ENCODE data around the gene DAP3. TPM values are rescaled to one million over a fixed set of nuclear protein-coding genes. Genes with fewer than 3 reads are reported as not detected.
"Not testable (repeated sequence)": the region's sequence is repeated elsewhere in the genome, so short reads cannot be mapped to it uniquely, and the experiment has no call there.

DAP3 gene
- total RNA-seq: 183 and 196 TPM in 2 replicates

GRCh38 chr1:155689081-155689607 is at the start of gene DAP3:
TSS of gene DAP3 (plus strand) at chr1:155689091. CDS start at chr1:155709780, 20,689 bp downstream.
- H3K27me3 Mint-ChIP-seq (ENCODE audit: insufficient read depth); H3K9me3 Mint-ChIP-seq; DNase-seq (ENCODE audit: low spot score): not testable (repeated sequence)
- Mint-ChIP-seq H3K4me1 (ENCODE audit: low read depth) (peaks cover 61% of the 10 kb centered on the region), H3K27ac (peak within 1 kb of the TSS; percentile 96), H3K4me3 (peak within 1 kb of the TSS; percentile 95), H3K36me3 (ENCODE audit: low read depth) (peaks cover 47% of the 10 kb centered on the region)
- intact Hi-C loops (cut with micrococcal nuclease): loop anchor here (2.0 to 5.0 kb wide), 6 partner anchors 52 to 427 kb away; partner anchors contain the start of genes FDPS, GON4L, KHDC4 and SCAMP3

- intact Hi-C loops (cut with micrococcal nuclease): no loop called here
- Mint-ChIP-seq H3K27me3 (ENCODE audit: insufficient read depth) (no peaks in the 10 kb centered on the region), H3K36me3 (ENCODE audit: low read depth) (peaks cover 7% of the 10 kb centered on the region), H3K4me3 (no peak overlapping the region), H3K4me1 (ENCODE audit: low read depth) (peaks cover 20% of the 10 kb centered on the region), H3K27ac (no peak overlapping the region), H3K9me3 (peaks cover 27% of the 10 kb centered on the region)
- DNase-seq (ENCODE audit: low spot score): no peak
Observed at GRCh38 chr1:155640367-155640766, 48.5 kb upstream of the DAP3 start.

GRCh38 chr1:155642559-155643180 is 46.2 kb upstream of the DAP3 start:
- H3K36me3 Mint-ChIP-seq (ENCODE audit: low read depth); H3K27me3 Mint-ChIP-seq (ENCODE audit: insufficient read depth); H3K4me1 Mint-ChIP-seq (ENCODE audit: low read depth); intact Hi-C loops (cut with micrococcal nuclease); H3K27ac Mint-ChIP-seq; H3K4me3 Mint-ChIP-seq; DNase-seq (ENCODE audit: low spot score): not testable (repeated sequence)
- H3K9me3 Mint-ChIP-seq: peaks cover 27% of the 10 kb centered on the region

GRCh38 chr1:155643230-155643629 is 45.7 kb upstream of the DAP3 start:
- H3K27ac Mint-ChIP-seq: no peak overlapping the region
- H3K27me3 Mint-ChIP-seq (ENCODE audit: insufficient read depth): no peaks in the 10 kb centered on the region
- intact Hi-C loops (cut with micrococcal nuclease): no loop called here

GRCh38 chr1:155645034-155645598 is 43.8 kb upstream of the DAP3 start:
- Mint-ChIP-seq H3K4me3 (no peak overlapping the region), H3K27me3 (ENCODE audit: insufficient read depth) (no peaks in the 10 kb centered on the region), H3K9me3 (peaks cover 27% of the 10 kb centered on the region), H3K27ac (no peak overlapping the region), H3K36me3 (ENCODE audit: low read depth) (peaks cover 3% of the 10 kb centered on the region), H3K4me1 (ENCODE audit: low read depth) (no peaks in the 10 kb centered on the region)
- intact Hi-C loops (cut with micrococcal nuclease): no loop called here
- DNase-seq (ENCODE audit: low spot score): no peak

More at GRCh38 chr1:155643230-155643629, 45.7 kb upstream of the DAP3 start:
- H3K4me3 Mint-ChIP-seq: no peak overlapping the region
- DNase-seq (ENCODE audit: low spot score): no peak
- H3K9me3 Mint-ChIP-seq: peaks cover 27% of the 10 kb centered on the region
- H3K36me3 Mint-ChIP-seq (ENCODE audit: low read depth): peaks cover 3% of the 10 kb centered on the region
- H3K4me1 Mint-ChIP-seq (ENCODE audit: low read depth): no peaks in the 10 kb centered on the region

GRCh38 chr1:155645648-155646047 is 43.2 kb upstream of the DAP3 start:
- no peaks in the 10 kb centered on the region for H3K27me3 Mint-ChIP-seq (ENCODE audit: insufficient read depth)
- peaks cover 3% of the 10 kb centered on the region for H3K36me3 Mint-ChIP-seq (ENCODE audit: low read depth)
- no peaks in the 10 kb centered on the region for H3K4me1 Mint-ChIP-seq (ENCODE audit: low read depth)
- intact Hi-C loops (cut with micrococcal nuclease): no loop called here
- no peak overlapping the region for H3K27ac Mint-ChIP-seq
- H3K9me3 Mint-ChIP-seq: peaks cover 27% of the 10 kb centered on the region
- DNase-seq (ENCODE audit: low spot score): no peak
- no peak overlapping the region for H3K4me3 Mint-ChIP-seq

GRCh38 chr1:155646307-155646706 is 42.6 kb upstream of the DAP3 start:
- DNase-seq (ENCODE audit: low spot score): no peak
- H3K27me3 Mint-ChIP-seq (ENCODE audit: insufficient read depth): no peaks in the 10 kb centered on the region
- H3K4me1 Mint-ChIP-seq (ENCODE audit: low read depth): no peaks in the 10 kb centered on the region
- intact Hi-C loops (cut with micrococcal nuclease): no loop called here
- no peak overlapping the region for H3K27ac Mint-ChIP-seq
- peaks cover 3% of the 10 kb centered on the region for H3K36me3 Mint-ChIP-seq (ENCODE audit: low read depth)
- peaks cover 25% of the 10 kb centered on the region for H3K9me3 Mint-ChIP-seq
- H3K4me3 Mint-ChIP-seq: no peak overlapping the region

- no peak for DNase-seq (ENCODE audit: low spot score)
- Mint-ChIP-seq H3K4me3 (no peak overlapping the region), H3K27me3 (ENCODE audit: insufficient read depth) (peaks cover 3% of the 10 kb centered on the region), H3K4me1 (ENCODE audit: low read depth) (no peaks in the 10 kb centered on the region), H3K27ac (no peak overlapping the region), H3K36me3 (ENCODE audit: low read depth) (no peaks in the 10 kb centered on the region), H3K9me3 (peaks cover 4% of the 10 kb centered on the region)
- intact Hi-C loops (cut with micrococcal nuclease): no loop called here
Observed at GRCh38 chr1:155648207-155649147, 40.4 kb upstream of the DAP3 start.

GRCh38 chr1:155649676-155650075 is 39.2 kb upstream of the DAP3 start:
- H3K27ac Mint-ChIP-seq: no peak overlapping the region
- no peak for DNase-seq (ENCODE audit: low spot score)
- H3K4me1 Mint-ChIP-seq (ENCODE audit: low read depth): no peaks in the 10 kb centered on the region
- no peak overlapping the region for H3K4me3 Mint-ChIP-seq
- no peaks in the 10 kb centered on the region for H3K9me3 Mint-ChIP-seq
- peaks cover 3% of the 10 kb centered on the region for H3K27me3 Mint-ChIP-seq (ENCODE audit: insufficient read depth)
- H3K36me3 Mint-ChIP-seq (ENCODE audit: low read depth): no peaks in the 10 kb centered on the region
- intact Hi-C loops (cut with micrococcal nuclease): no loop called here

GRCh38 chr1:155650231-155650757 is 38.6 kb upstream of the DAP3 start:
- no peak for DNase-seq (ENCODE audit: low spot score)
- no peak overlapping the region for H3K4me3 Mint-ChIP-seq
- H3K36me3 Mint-ChIP-seq (ENCODE audit: low read depth): no peaks in the 10 kb centered on the region
- H3K27ac Mint-ChIP-seq: no peak overlapping the region
- intact Hi-C loops (cut with micrococcal nuclease): no loop called here
- no peaks in the 10 kb centered on the region for H3K9me3 Mint-ChIP-seq
- H3K4me1 Mint-ChIP-seq (ENCODE audit: low read depth): no peaks in the 10 kb centered on the region
- H3K27me3 Mint-ChIP-seq (ENCODE audit: insufficient read depth): peaks cover 3% of the 10 kb centered on the region

GRCh38 chr1:155651861-155652661 is 36.8 kb upstream of the DAP3 start:
- intact Hi-C loops (cut with micrococcal nuclease): no loop called here
- no peaks in the 10 kb centered on the region for H3K36me3 Mint-ChIP-seq (ENCODE audit: low read depth)
- no peaks in the 10 kb centered on the region for H3K4me1 Mint-ChIP-seq (ENCODE audit: low read depth)
- no peak overlapping the region for H3K27ac Mint-ChIP-seq
- H3K27me3 Mint-ChIP-seq (ENCODE audit: insufficient read depth): peaks cover 3% of the 10 kb centered on the region
- DNase-seq (ENCODE audit: low spot score): no peak
- no peaks in the 10 kb centered on the region for H3K9me3 Mint-ChIP-seq
- no peak overlapping the region for H3K4me3 Mint-ChIP-seq

GRCh38 chr1:155652951-155653350 is 35.9 kb upstream of the DAP3 start:
- peaks cover 2% of the 10 kb centered on the region for H3K36me3 Mint-ChIP-seq (ENCODE audit: low read depth)
- no peak for DNase-seq (ENCODE audit: low spot score)
- peaks cover 3% of the 10 kb centered on the region for H3K27me3 Mint-ChIP-seq (ENCODE audit: insufficient read depth)
- H3K4me1 Mint-ChIP-seq (ENCODE audit: low read depth): no peaks in the 10 kb centered on the region
- no peak overlapping the region for H3K27ac Mint-ChIP-seq
- H3K9me3 Mint-ChIP-seq: no peaks in the 10 kb centered on the region
- H3K4me3 Mint-ChIP-seq: no peak overlapping the region
- intact Hi-C loops (cut with micrococcal nuclease): no loop called here

Measured in activated T-helper 1 cell treated with anti-CD3 and anti-CD28 coated beads, Interleukin-12 subunit alpha, Interleukin-12 subunit beta, Interleukin-2, Interleukin-4 antibody, amounts not matched to agents 30 ng/mL and 10 ng/mL and 1 ng/mL, durations not matched to agents 14 hours and 24 hours and 36 hours (primary cell).